Liver (tissue), 9 donors: ENCODE data around the gene NUDT14. TPM values are rescaled to one million over a fixed set of nuclear protein-coding genes. Genes with fewer than 3 reads are reported as not detected.

ENCODE experiments used
- DNase-seq: peaks from one replicate; pipeline ENCODE4 v3.0.0-alpha.2; 2017; ENCODE audit warnings: low spot score
- H3K27ac ChIP-seq, 2 donors: one replicate each; pipeline ENCODE4 v1.7.0; 2013; ENCODE audit warnings: inconsistent platforms in 2 of 2, low read length in 2 of 2, control low read depth in 1 of 2, low read depth in 1 of 2, mild to moderate bottlenecking in 1 of 2
- H3K27me3 ChIP-seq, 4 donors: one replicate each; pipeline versions ENCODE4 v1.6.1 to v1.7.0; 2013; ENCODE audit warnings: low read length in 3 of 4, inconsistent platforms in 1 of 4, mild to moderate bottlenecking in 1 of 4, moderate library complexity in 1 of 4; ENCODE audit not compliant: control insufficient read depth in 4 of 4, insufficient read depth in 4 of 4
- H3K36me3 ChIP-seq, 4 donors: one replicate each; pipeline versions ENCODE4 v1.6.1 to v1.7.0; 2013; ENCODE audit warnings: low read length in 3 of 4, mild to moderate bottlenecking in 3 of 4, low read depth in 1 of 4, moderate library complexity in 1 of 4; ENCODE audit not compliant: control insufficient read depth in 4 of 4, insufficient read depth in 3 of 4
- H3K4me1 ChIP-seq, 4 donors: one replicate each; pipeline versions ENCODE4 v1.6.1 to v1.7.0; 2013; ENCODE audit warnings: low read length in 3 of 4, mild to moderate bottlenecking in 3 of 4, moderate library complexity in 1 of 4; ENCODE audit not compliant: control insufficient read depth in 4 of 4, insufficient read depth in 4 of 4
- H3K4me3 ChIP-seq, 3 donors: one replicate each; pipeline versions ENCODE4 v1.6.1 to v1.7.0; 2013; ENCODE audit warnings: low read length in 3 of 3, control low read depth in 1 of 3, low read depth in 1 of 3, mild to moderate bottlenecking in 1 of 3
- H3K9ac ChIP-seq, 2 donors: one replicate each; pipeline ENCODE4 v1.7.0; 2013; ENCODE audit warnings: low read length in 2 of 2, mild to moderate bottlenecking in 2 of 2, moderate library complexity in 2 of 2, control low read depth in 1 of 2, low read depth in 1 of 2
- H3K9me3 ChIP-seq, 4 donors: one replicate each; pipeline versions ENCODE4 v1.6.1 to v1.7.0; 2013; ENCODE audit warnings: low read length in 3 of 4; ENCODE audit not compliant: control insufficient read depth in 4 of 4
- CTCF ChIP-seq: fragments of 150-350 bp; IDR thresholded peaks from 2 replicates; pipeline ENCODE4 v1.5.1; 2017; ENCODE audit warnings: improper control_type of control experiment, low read depth, low read length; ENCODE audit not compliant: missing input control
- EGR1 ChIP-seq, 2 donors: IDR thresholded peaks; 2 replicates each; pipeline ENCODE4 v1.6.1; 2016 to 2018; ENCODE audit warnings: antibody characterized with exemption in 2 of 2, low read depth in 2 of 2
- FOXA1 ChIP-seq: IDR thresholded peaks from 2 replicates; pipeline ENCODE4 v1.6.1; 2016; ENCODE audit warnings: antibody characterized with exemption
- FOXA2 ChIP-seq: IDR thresholded peaks from 2 replicates; pipeline ENCODE4 v1.6.1; 2016; ENCODE audit warnings: antibody characterized with exemption
- GABPA ChIP-seq, 2 donors: IDR thresholded peaks in 1 of 2; conservative IDR thresholded peaks in 1 of 2; 2 replicates each; pipeline ENCODE4 v1.6.1; 2016; ENCODE audit warnings: antibody characterized with exemption in 2 of 2, mild to moderate bottlenecking in 1 of 2, moderate library complexity in 1 of 2
- HNF4A ChIP-seq, 2 donors: conservative IDR thresholded peaks; 2 replicates each; pipeline ENCODE4 v1.6.1; 2016; ENCODE audit warnings: antibody characterized with exemption in 2 of 2, mild to moderate bottlenecking in 2 of 2
- HNF4G ChIP-seq: IDR thresholded peaks from 2 replicates; pipeline ENCODE4 v1.6.1; 2016; ENCODE audit warnings: antibody characterized with exemption
- JUND ChIP-seq, 2 donors: IDR thresholded peaks; 2 replicates each; pipeline ENCODE4 v1.6.1; 2016; ENCODE audit warnings: antibody characterized with exemption in 2 of 2
- MAX ChIP-seq: IDR thresholded peaks from 2 replicates; pipeline ENCODE4 v1.6.1; 2016; ENCODE audit warnings: antibody characterized with exemption
- NR2F2 ChIP-seq: IDR thresholded peaks from 2 replicates; pipeline ENCODE4 v1.6.1; 2016; ENCODE audit warnings: antibody characterized with exemption
- REST ChIP-seq: IDR thresholded peaks from 2 replicates; pipeline ENCODE4 v1.6.1; 2016; ENCODE audit warnings: antibody characterized with exemption, mild to moderate bottlenecking
- RXRA ChIP-seq, 2 donors: IDR thresholded peaks; 2 replicates each; pipeline ENCODE4 v1.6.1; 2017 to 2018; ENCODE audit warnings: antibody characterized with exemption in 2 of 2, mild to moderate bottlenecking in 1 of 2
- SP1 ChIP-seq: IDR thresholded peaks from 2 replicates; pipeline ENCODE4 v1.6.1; 2018; ENCODE audit warnings: antibody characterized with exemption, mild to moderate bottlenecking
- TAF1 ChIP-seq: conservative IDR thresholded peaks from 2 replicates; pipeline ENCODE4 v1.6.1; 2016; ENCODE audit warnings: antibody characterized with exemption, mild to moderate bottlenecking
- YY1 ChIP-seq: IDR thresholded peaks from 2 replicates; pipeline ENCODE4 v1.6.1; 2016; ENCODE audit warnings: antibody characterized with exemption, mild to moderate bottlenecking
- ZBTB33 ChIP-seq: IDR thresholded peaks from 2 replicates; pipeline ENCODE4 v1.6.1; 2016; ENCODE audit warnings: antibody characterized with exemption
- WGBS: extraction: QIAGEN DNeasy Blood & Tissue Kit; methylation state at CpG from one replicate; pipeline ENCODE4 v1.1.7; 2013; 5-methylcytosine and 5-hydroxymethylcytosine counted together
- polyA plus RNA-seq, 2 donors: library from polyadenylated mRNA; stranded (reverse) in 1 of 2; unstranded in 1 of 2; fragments of 200-250 nt in 1 of 2; fragments of >200 nt in 1 of 2; fragmentation: Nextera tagmentation in 1 of 2; extraction: Ambion mirVana in 1 of 2; gene quantifications; one replicate each; pipeline versions ENCODE4 v1.2.1 to v1.2.3, GENCODE V29; 2013 to 2015
- total RNA-seq, 2 donors: library from RNA; depleted of rRNA; stranded (reverse); fragments of >200 nt; gene quantifications; one replicate each; pipeline ENCODE4 v1.2.3, GENCODE V29; 2014
- donor health status: healthy.
- donor health status: healthy.
- donor health status: healthy.
- donor health status: healthy.
- donor health status: healthy.

NUDT14 gene
- total and polyA plus RNA-seq, 4 donors: 3.8 to 24.2 (median 8.0) TPM

DNA sequence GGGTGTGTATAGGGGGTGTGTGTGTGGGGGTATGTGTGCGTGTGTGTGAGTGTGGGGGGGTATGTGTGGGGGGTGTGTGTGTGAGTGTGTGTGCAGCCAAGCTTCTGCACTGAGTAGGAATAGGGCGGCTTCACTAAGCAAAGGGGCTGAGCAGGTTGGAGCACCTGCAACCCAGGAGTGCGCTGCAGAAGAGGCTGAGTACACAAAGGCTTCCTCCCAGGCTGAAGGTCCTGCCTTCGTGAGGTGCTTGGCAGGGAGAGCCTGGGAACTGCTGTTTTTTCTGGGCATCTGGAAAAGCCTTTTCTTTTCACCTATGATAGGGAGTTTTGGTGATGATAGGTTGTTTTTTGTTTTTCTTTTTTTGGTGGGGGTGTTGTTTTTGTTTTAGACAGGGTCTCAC lies 6.0 kb upstream of the NUDT14 start:
- 57% methylated on average over 4 of the region's 4 CpGs for WGBS
- H3K27me3 ChIP-seq: peaks cover 0 to 6% (median 0%) of the 10 kb centered on the region in 4 donors
- H3K4me3 ChIP-seq: no peak overlapping the region
- peaks cover 0 to 4% (median 2%) of the 10 kb centered on the region in 4 donors for H3K9me3 ChIP-seq
- H3K27ac ChIP-seq: no peak overlapping the region
- peaks cover 0 to 2% (median under 1%) of the 10 kb centered on the region in 4 donors for H3K4me1 ChIP-seq
- no peak overlapping the region for H3K9ac ChIP-seq
- no peaks in the 10 kb centered on the region for H3K36me3 ChIP-seq
- DNase-seq: no peak
- TF ChIP-seq TAF1: no peak

GRCh38 chr14:105185973-105186372 lies 4.9 kb upstream of the NUDT14 start:
- WGBS: 44% methylated on average over 4 of the region's 4 CpGs
- Histone ChIP-seq H3K4me1 (peaks cover 2 to 10% (median 6%) of the 10 kb centered on the region in 4 donors), H3K27me3 (peaks cover 0 to 6% (median 0%) of the 10 kb centered on the region in 4 donors), H3K4me3 (no peak overlapping the region), H3K9me3 (peaks cover 0 to 4% (median 2%) of the 10 kb centered on the region in 4 donors), H3K36me3 (no peaks in the 10 kb centered on the region), H3K27ac (no peak overlapping the region), H3K9ac (no peak overlapping the region)
- TF ChIP-seq JUND (IDR thresholded peaks at IDR 0.05) (no peak), HNF4A (conservative IDR thresholded peaks at IDR 0.05) (no peak), GABPA (IDR thresholded peaks at IDR 0.05 in 1 of 2, conservative IDR thresholded peaks at IDR 0.05 in 1 of 2) (no peak), REST (no peak), TAF1 (no peak), FOXA2 (no peak), RXRA (IDR thresholded peaks at IDR 0.05) (no peak), HNF4G (no peak), MAX (no peak), EGR1 (IDR thresholded peaks at IDR 0.05; ENCODE audit: low read depth in 2 of 2) (no peak)
- DNase-seq: no peak

DNA sequence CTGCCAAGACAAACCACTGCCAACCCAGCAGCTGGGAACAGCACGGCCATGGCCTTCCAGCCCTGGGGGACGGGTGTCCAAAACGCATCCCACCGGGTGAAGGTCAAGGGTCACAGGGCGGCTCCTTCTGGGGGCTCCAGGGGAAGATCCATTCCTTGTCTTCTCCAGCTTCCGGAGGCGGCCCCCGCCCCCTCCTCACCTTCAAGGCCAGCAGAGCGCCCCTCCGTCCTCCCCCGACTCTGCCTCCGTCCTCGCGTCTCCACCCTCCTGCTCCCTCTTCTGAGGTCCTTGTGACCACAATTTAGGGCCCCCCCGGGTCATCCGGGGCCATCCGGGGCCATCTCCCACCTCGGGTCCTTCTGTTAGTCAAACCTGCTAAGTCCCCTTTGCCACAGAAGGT lies 3.9 kb upstream of the NUDT14 start:
- Histone ChIP-seq H3K4me3 (no peak overlapping the region), H3K9me3 (peaks cover 0 to 4% (median 2%) of the 10 kb centered on the region in 4 donors), H3K9ac (no peak overlapping the region), H3K36me3 (no peaks in the 10 kb centered on the region), H3K4me1 (peaks cover 4 to 16% (median 11%) of the 10 kb centered on the region in 4 donors), H3K27me3 (peaks cover 0 to 3% (median 0%) of the 10 kb centered on the region in 4 donors), H3K27ac (no peak overlapping the region)
- WGBS: 70% methylated on average over 18 of the region's 18 CpGs
- no peak for DNase-seq
- TF ChIP-seq SP1 (no peak), REST (no peak), CTCF (no peak), EGR1 (IDR thresholded peaks at IDR 0.05; ENCODE audit: low read depth in 2 of 2) (no peak), YY1 (no peak), HNF4A (conservative IDR thresholded peaks at IDR 0.05) (no peak), NR2F2 (no peak), FOXA2 (no peak), JUND (IDR thresholded peaks at IDR 0.05) (no peak), FOXA1 (no peak), ZBTB33 (no peak), GABPA (IDR thresholded peaks at IDR 0.05 in 1 of 2, conservative IDR thresholded peaks at IDR 0.05 in 1 of 2) (no peak), TAF1 (no peak)
